SU-DHL-6 (cell line): ENCODE data around the gene THSD7B.

ENCODE experiments used
- H2AFZ ChIP-seq: fragments of 200-600 bp; sonication (generic); 2 replicates; pipeline ENCODE4 v1.6.1; 2014; ENCODE audit warnings: low read depth, mild to moderate bottlenecking, moderate library complexity, mixed read lengths, antibody characterized with exemption, low read length; ENCODE audit not compliant: severe bottlenecking
- H3F3A ChIP-seq: fragments of 200-600 bp; shearing (Covaris generic); 2 replicates; pipeline ENCODE4 v1.6.0; 2016; ENCODE audit warnings: antibody characterized with exemption, mild to moderate bottlenecking; ENCODE audit not compliant: insufficient read depth
- H3K27ac ChIP-seq: fragments of 200-600 bp; sonication (generic); 2 replicates; pipeline ENCODE4 v1.5.1; 2016; ENCODE audit warnings: low read depth, mild to moderate bottlenecking, low read length, moderate library complexity, mixed read lengths
- H3K27me3 ChIP-seq: fragments of 200-600 bp; sonication (generic), shearing (Covaris generic); 2 replicates; pipeline ENCODE4 v1.6.0; 2014; ENCODE audit warnings: mild to moderate bottlenecking, low read length
- H3K36me3 ChIP-seq: fragments of 200-600 bp; sonication (generic); 2 replicates; pipeline ENCODE4 v1.6.1; 2014; ENCODE audit warnings: mild to moderate bottlenecking, low read length, mixed read lengths
- H3K4me2 ChIP-seq: fragments of 300-600, 200-600 bp; shearing (Covaris generic), sonication (generic); 2 replicates; pipeline ENCODE4 v1.6.0; 2014; ENCODE audit warnings: low read length, low read depth, mild to moderate bottlenecking; ENCODE audit not compliant: poor library complexity, severe bottlenecking
- H3K4me3 ChIP-seq: fragments of 200-600 bp; sonication (generic); 2 replicates; pipeline ENCODE4 v1.5.1; 2014; ENCODE audit warnings: antibody characterized with exemption, low read length, mild to moderate bottlenecking, mixed read lengths; ENCODE audit not compliant: insufficient read depth, poor library complexity, severe bottlenecking
- H3K79me2 ChIP-seq: fragments of 200-600 bp; sonication (generic); 2 replicates; pipeline ENCODE4 v1.6.1; 2014; ENCODE audit warnings: mild to moderate bottlenecking, low read length, moderate library complexity; ENCODE audit not compliant: insufficient read depth
- H3K9ac ChIP-seq: fragments of 200-600 bp; sonication (generic); 2 replicates; pipeline ENCODE4 v1.7.0; 2014; ENCODE audit warnings: mild to moderate bottlenecking, low read length
- H3K9me2 ChIP-seq: fragments of 200-600 bp; sonication (generic); replicated peaks from 2 replicates; pipeline ENCODE4 v1.6.1; 2014; ENCODE audit warnings: low read length; ENCODE audit not compliant: insufficient read depth
- H3K9me3 ChIP-seq: fragments of 200-600 bp; sonication (generic); 2 replicates; pipeline ENCODE4 v1.6.1; 2014; ENCODE audit warnings: low read length, mixed read lengths; ENCODE audit not compliant: insufficient read depth
- H4K20me1 ChIP-seq: fragments of 200-600 bp; sonication (generic); 2 replicates; pipeline ENCODE4 v1.6.1; 2014; ENCODE audit warnings: low read depth, mild to moderate bottlenecking, antibody characterized with exemption, low read length, moderate library complexity, mixed read lengths
- EZH2phosphoT487 ChIP-seq: fragments of 200-600 bp; sonication (generic), shearing (Covaris generic); conservative IDR thresholded peaks from 2 replicates; pipeline ENCODE4 v1.6.1; 2018; ENCODE audit warnings: mild to moderate bottlenecking, antibody characterized with exemption, low read length, moderate library complexity, mixed read lengths
- TF ChIP-seq, protein P1 (sequence below): fragments of 200-600 bp; sonication (generic); IDR thresholded peaks from one replicate; pipeline ENCODE4 v1.5.1; 2017; ENCODE audit warnings: antibody characterized with exemption, mild to moderate bottlenecking, low read length, moderate library complexity; ENCODE audit not compliant: insufficient read depth, poor library complexity, severe bottlenecking

THSD7B gene

DNA sequence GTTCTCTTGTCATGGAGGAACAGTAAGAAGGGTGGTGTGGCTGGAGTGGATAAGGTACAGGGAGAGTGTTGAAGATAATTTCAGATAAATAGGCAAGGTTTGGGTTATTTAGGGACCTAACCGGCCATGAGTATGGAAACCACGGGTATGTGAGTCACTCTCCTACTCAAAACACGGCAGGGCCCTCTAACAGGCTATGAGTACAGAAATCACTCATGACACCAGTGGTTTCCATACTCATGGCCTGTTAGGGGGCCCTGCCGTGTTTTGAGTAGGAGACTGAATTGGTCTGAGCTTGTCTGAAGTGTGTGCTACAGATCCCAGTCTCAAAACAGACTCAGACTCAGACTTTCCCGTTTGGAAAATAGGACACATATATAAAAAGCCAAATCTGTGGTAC, 770.6 kb downstream of the THSD7B start:
- Histone ChIP-seq H3K79me2 (no peaks in the 10 kb centered on the region), H3K9me2 (no peaks in the 10 kb centered on the region), H3K9me3 (no peaks in the 10 kb centered on the region), H3K4me3 (no peak overlapping the region), H3F3A (no peaks in the 10 kb centered on the region), H3K27ac (no peak overlapping the region), H2AFZ (no peak overlapping the region), H3K27me3 (no peaks in the 10 kb centered on the region), H3K9ac (no peak overlapping the region), H4K20me1 (no peaks in the 10 kb centered on the region), H3K4me2 (no peak overlapping the region), H3K36me3 (no peaks in the 10 kb centered on the region)
- no peak for TF ChIP-seq EZH2phosphoT487
- TF ChIP-seq, protein P1, sequence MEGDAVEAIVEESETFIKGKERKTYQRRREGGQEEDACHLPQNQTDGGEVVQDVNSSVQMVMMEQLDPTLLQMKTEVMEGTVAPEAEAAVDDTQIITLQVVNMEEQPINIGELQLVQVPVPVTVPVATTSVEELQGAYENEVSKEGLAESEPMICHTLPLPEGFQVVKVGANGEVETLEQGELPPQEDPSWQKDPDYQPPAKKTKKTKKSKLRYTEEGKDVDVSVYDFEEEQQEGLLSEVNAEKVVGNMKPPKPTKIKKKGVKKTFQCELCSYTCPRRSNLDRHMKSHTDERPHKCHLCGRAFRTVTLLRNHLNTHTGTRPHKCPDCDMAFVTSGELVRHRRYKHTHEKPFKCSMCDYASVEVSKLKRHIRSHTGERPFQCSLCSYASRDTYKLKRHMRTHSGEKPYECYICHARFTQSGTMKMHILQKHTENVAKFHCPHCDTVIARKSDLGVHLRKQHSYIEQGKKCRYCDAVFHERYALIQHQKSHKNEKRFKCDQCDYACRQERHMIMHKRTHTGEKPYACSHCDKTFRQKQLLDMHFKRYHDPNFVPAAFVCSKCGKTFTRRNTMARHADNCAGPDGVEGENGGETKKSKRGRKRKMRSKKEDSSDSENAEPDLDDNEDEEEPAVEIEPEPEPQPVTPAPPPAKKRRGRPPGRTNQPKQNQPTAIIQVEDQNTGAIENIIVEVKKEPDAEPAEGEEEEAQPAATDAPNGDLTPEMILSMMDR = no peak

GRCh38 chr2:137539336-137539735, 774.0 kb downstream of the THSD7B start:
- H3K36me3 ChIP-seq = no peaks in the 10 kb centered on the region
- H3K79me2 ChIP-seq = no peaks in the 10 kb centered on the region
- TF ChIP-seq, protein P1 = no peak
- H3K9me2 ChIP-seq = no peaks in the 10 kb centered on the region
- no peak overlapping the region for H3K9ac ChIP-seq
- no peaks in the 10 kb centered on the region for H4K20me1 ChIP-seq
- H3K4me3 ChIP-seq = no peak overlapping the region
- H3K27ac ChIP-seq = no peak overlapping the region
- H3K27me3 ChIP-seq = no peaks in the 10 kb centered on the region
- no peak overlapping the region for H3K4me2 ChIP-seq
- no peaks in the 10 kb centered on the region for H3F3A ChIP-seq
- H2AFZ ChIP-seq = no peak overlapping the region
- no peaks in the 10 kb centered on the region for H3K9me3 ChIP-seq

DNA sequence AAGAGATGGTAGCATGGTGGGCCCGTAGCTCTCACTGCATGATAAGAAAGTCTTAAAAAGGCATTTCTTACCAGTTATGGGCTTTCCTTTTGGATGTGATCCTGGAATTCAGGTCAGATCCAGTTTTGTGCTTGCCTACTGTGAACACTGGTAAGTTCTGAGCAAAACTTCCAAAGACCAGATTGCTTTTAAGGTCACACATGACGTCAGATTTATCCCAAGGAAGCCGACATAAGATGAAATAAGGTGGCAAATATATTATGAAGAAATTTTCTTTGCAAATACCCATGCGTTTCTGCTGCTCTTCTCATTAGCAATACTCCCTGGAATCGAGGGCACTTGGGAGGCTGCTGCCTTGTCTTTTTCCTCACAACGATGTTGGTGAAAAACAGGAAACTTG, 782.5 kb downstream of the THSD7B start:
- TF ChIP-seq, protein P1 = no peak
- no peak for TF ChIP-seq EZH2phosphoT487
- Histone ChIP-seq H3K79me2 (no peaks in the 10 kb centered on the region), H3K36me3 (no peaks in the 10 kb centered on the region), H3F3A (no peaks in the 10 kb centered on the region), H4K20me1 (no peaks in the 10 kb centered on the region), H3K9ac (no peak overlapping the region), H3K27ac (no peak overlapping the region), H2AFZ (no peak overlapping the region), H3K9me2 (no peaks in the 10 kb centered on the region), H3K4me2 (no peak overlapping the region), H3K9me3 (no peaks in the 10 kb centered on the region), H3K27me3 (no peaks in the 10 kb centered on the region), H3K4me3 (no peak overlapping the region)

DNA sequence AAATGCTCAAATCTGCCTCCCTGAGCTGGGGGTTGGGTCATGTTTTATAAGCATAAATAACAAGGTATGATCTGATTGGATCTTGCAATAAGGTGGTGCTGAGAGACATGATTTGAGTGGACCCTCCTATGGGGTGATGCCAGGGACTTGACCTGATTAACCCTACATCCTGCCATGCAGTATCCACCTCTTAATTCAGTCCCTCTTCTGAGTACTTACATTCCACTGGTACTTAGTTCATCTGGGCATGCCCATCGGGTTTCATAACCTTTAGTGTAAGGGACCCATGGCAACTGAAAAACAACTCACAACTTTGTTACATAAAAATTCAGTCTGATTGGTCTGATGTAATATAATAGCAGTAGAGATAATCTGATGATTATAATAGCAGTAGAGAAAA, 801.0 kb downstream of the THSD7B start:
- no peaks in the 10 kb centered on the region for H3K36me3 ChIP-seq
- no peak overlapping the region for H3K9ac ChIP-seq
- H4K20me1 ChIP-seq = no peaks in the 10 kb centered on the region
- no peaks in the 10 kb centered on the region for H3K79me2 ChIP-seq
- TF ChIP-seq, protein P1 = no peak
- no peak for TF ChIP-seq EZH2phosphoT487
- no peaks in the 10 kb centered on the region for H3K9me3 ChIP-seq
- H3F3A ChIP-seq = no peaks in the 10 kb centered on the region
- no peak overlapping the region for H3K4me2 ChIP-seq
- H2AFZ ChIP-seq = no peak overlapping the region
- no peak overlapping the region for H3K27ac ChIP-seq
- no peak overlapping the region for H3K4me3 ChIP-seq
- H3K27me3 ChIP-seq = no peaks in the 10 kb centered on the region
- no peaks in the 10 kb centered on the region for H3K9me2 ChIP-seq
